Subcutaneous abdominal adipose tissue (tissue), 5 donors: ENCODE measurements around the gene PAX3.
A peak's percentile ranks its signal among the peaks of the same experiment; 100 is the strongest.

Source experiments
- H3K27ac ChIP-seq: one replicate; pipeline ENCODE4 v1.7.0; 2013; ENCODE audit warnings: low read depth, mild to moderate bottlenecking, inconsistent platforms, low read length, moderate library complexity
- H3K27me3 ChIP-seq, 5 donors: one replicate each; pipeline ENCODE4 v1.7.0; 2013; ENCODE audit warnings: low read length in 5 of 5, inconsistent platforms in 1 of 5; ENCODE audit not compliant: control insufficient read depth in 5 of 5, insufficient read depth in 4 of 5
- H3K36me3 ChIP-seq, 5 donors: one replicate each; pipeline ENCODE4 v1.7.0; 2013; ENCODE audit warnings: low read length in 5 of 5; ENCODE audit not compliant: control insufficient read depth in 5 of 5, insufficient read depth in 5 of 5
- H3K4me1 ChIP-seq, 5 donors: one replicate each; pipeline ENCODE4 v1.7.0; 2013; ENCODE audit warnings: low read length in 5 of 5, mild to moderate bottlenecking in 3 of 5, moderate library complexity in 1 of 5; ENCODE audit not compliant: control insufficient read depth in 5 of 5, insufficient read depth in 5 of 5
- H3K4me3 ChIP-seq, 5 donors: one replicate each; pipeline ENCODE4 v1.7.0; 2013; ENCODE audit warnings: low read length in 5 of 5, low read depth in 1 of 5
- H3K9ac ChIP-seq, 5 donors: one replicate each; pipeline ENCODE4 v1.7.0; 2013; ENCODE audit warnings: low read length in 5 of 5, mild to moderate bottlenecking in 4 of 5, moderate library complexity in 3 of 5
- H3K9me3 ChIP-seq, 5 donors: one replicate each; pipeline ENCODE4 v1.7.0; 2013; ENCODE audit warnings: low read length in 5 of 5; ENCODE audit not compliant: control insufficient read depth in 5 of 5
- donor health status: healthy.
- donor health status: healthy.
- donor health status: healthy.
- donor health status: healthy.
- donor health status: healthy.

PAX3 gene

DNA sequence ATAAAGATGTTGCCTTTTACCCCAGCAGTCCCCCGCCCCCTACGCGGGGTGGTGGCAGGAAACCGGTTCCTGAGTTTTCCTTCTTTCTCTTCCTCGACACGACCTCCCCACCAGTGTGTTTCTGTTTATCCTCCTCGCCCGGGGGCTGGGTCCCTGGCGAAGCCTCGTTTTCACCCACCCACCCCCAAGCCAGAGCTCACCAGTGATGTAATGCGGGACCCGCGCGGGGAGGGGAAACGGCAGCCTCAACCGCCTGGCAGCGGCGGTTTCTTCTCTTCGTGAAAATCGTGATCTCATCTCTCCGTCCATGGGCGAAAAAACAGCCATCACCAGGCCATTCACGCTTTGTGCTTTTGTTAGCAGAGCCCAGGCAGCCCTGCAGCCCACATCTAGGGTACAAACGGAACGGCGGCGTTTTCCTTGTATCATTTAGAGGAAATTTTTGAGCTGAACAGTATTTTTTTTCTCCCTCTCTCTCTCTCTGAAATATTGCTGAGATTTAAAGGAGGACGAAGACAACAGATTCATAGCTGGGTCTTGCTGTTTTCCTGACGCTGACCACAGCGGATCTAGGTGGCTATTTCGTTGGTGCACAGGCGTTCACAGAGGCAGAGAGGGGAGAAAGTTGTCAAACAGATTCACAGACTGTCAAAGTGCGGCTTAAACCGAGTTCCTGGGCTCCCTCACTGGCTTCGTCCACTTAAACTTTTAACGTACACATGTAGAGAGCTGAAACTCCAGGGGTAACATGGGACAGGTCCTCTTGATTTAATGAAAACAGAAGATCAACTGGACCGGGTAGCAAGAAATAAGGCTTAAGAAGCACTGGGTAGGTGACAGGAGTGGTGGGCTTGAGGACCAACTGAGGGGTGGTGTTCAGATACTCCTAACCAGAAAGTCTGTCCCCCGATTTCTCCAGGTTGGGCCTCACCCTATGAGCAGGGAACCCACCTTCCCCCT is 21.9 kb upstream of the PAX3 start:
- H3K27me3 ChIP-seq = peaks cover 11 to 35% (median 19%) of the 10 kb centered on the region in 5 donors

GRCh38 chr2:222319586-222320435 is 21.0 kb upstream of the PAX3 start:
- Histone ChIP-seq H3K27ac (no peak overlapping the region), H3K9me3 (no peaks in the 10 kb centered on the region), H3K9ac (no peak overlapping the region), H3K4me1 (peaks cover 0 to 25% (median 19%) of the 10 kb centered on the region in 5 donors), H3K36me3 (no peaks in the 10 kb centered on the region), H3K4me3 (peak overlapping the region; percentile 24 to 63 (median 39)), H3K27me3 (peaks cover 15 to 44% (median 26%) of the 10 kb centered on the region in 5 donors)

More for the DNA sequence above, 21.9 kb upstream of the PAX3 start:
- no peaks in the 10 kb centered on the region for H3K9me3 ChIP-seq
- no peak overlapping the region for H3K27ac ChIP-seq
- no peaks in the 10 kb centered on the region for H3K36me3 ChIP-seq
- peak overlapping the region in 4 of 5 donors; percentile 16 to 63 (median 28) for H3K4me3 ChIP-seq
- H3K4me1 ChIP-seq = peaks cover 0 to 25% (median 19%) of the 10 kb centered on the region in 5 donors
- no peak overlapping the region for H3K9ac ChIP-seq

GRCh38 chr2:222318712-222319585 is 20.2 kb upstream of the PAX3 start:
- Histone ChIP-seq H3K27ac (no peak overlapping the region), H3K4me3 (peak overlapping the region in 4 of 5 donors; percentile 45 to 76 (median 64)), H3K9me3 (no peaks in the 10 kb centered on the region), H3K9ac (no peak overlapping the region), H3K27me3 (peaks cover 14 to 47% (median 31%) of the 10 kb centered on the region in 5 donors), H3K36me3 (no peaks in the 10 kb centered on the region), H3K4me1 (peaks cover 0 to 25% (median 19%) of the 10 kb centered on the region in 5 donors)

GRCh38 chr2:222318026-222318711 is 19.4 kb upstream of the PAX3 start:
- Histone ChIP-seq H3K4me1 (peaks cover 0 to 25% (median 19%) of the 10 kb centered on the region in 5 donors), H3K9ac (no peak overlapping the region), H3K4me3 (peak overlapping the region; percentile 45 to 76 (median 63)), H3K9me3 (no peaks in the 10 kb centered on the region), H3K27me3 (peaks cover 11 to 49% (median 36%) of the 10 kb centered on the region in 5 donors), H3K27ac (no peak overlapping the region), H3K36me3 (no peaks in the 10 kb centered on the region)

DNA sequence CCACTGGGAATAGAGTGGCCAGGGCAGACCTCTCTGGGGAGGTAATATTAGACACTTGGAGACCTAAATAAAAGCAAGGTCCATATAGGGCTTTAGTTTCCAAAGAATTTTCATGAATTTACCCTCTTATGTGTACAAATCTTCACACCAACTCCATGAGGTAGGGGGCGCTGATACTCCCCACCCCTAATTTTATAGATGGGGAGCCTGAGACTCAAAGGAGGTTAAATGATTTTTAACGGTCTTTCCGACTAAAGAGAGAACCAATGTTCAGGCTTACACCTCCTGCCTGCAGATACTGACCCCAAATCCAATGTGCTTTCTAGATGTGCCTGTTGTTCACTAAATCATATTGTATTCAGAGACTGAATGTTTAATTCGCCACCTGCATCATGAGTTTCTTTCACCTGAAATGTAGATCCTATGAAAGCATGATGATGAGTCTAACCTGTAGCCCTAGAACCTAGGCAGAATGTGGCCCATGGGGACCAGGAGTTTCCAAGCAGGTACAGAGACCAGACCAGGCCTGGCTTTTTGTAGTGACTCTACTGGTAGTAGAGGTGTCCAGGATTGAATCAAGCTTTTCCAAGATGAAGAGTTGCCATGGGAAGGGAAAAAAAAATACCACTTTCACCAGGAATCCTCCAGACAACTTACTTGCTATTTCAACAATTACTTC is 16.8 kb upstream of the PAX3 start:
- no peaks in the 10 kb centered on the region for H3K36me3 ChIP-seq
- no peak overlapping the region for H3K27ac ChIP-seq
- no peak overlapping the region for H3K4me3 ChIP-seq
- no peaks in the 10 kb centered on the region for H3K9me3 ChIP-seq
- H3K4me1 ChIP-seq = peaks cover 0 to 30% (median 21%) of the 10 kb centered on the region in 5 donors
- H3K27me3 ChIP-seq = peaks cover 29 to 64% (median 47%) of the 10 kb centered on the region in 5 donors
- H3K9ac ChIP-seq = no peak overlapping the region

DNA sequence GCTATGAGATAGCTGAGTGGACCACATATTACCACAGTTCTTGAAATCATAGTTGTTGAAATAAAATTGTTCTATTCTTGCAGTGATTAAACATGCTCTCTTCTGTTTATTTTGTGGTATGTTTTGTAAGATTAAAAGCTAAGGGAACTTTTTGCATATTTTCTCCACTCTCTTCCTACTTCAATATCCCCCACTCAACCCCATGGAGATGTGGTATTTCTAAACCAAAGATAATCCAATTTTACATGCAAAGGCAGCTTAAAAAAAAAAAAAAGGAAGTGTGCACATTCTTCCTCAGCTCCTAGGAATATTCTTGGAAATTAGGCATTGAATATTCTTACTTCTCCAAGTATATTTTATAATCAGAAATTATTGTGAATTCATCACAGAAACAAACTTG is 15.0 kb upstream of the PAX3 start:
- Histone ChIP-seq H3K27me3 (peaks cover 44 to 82% (median 59%) of the 10 kb centered on the region in 5 donors), H3K9ac (no peak overlapping the region), H3K27ac (no peak overlapping the region), H3K9me3 (no peaks in the 10 kb centered on the region), H3K4me1 (peaks cover 0 to 18% (median 12%) of the 10 kb centered on the region in 5 donors), H3K36me3 (no peaks in the 10 kb centered on the region), H3K4me3 (no peak overlapping the region)

GRCh38 chr2:222311978-222312738 is 13.4 kb upstream of the PAX3 start:
- Histone ChIP-seq H3K9me3 (peaks cover 0 to 5% (median 0%) of the 10 kb centered on the region in 5 donors), H3K9ac (no peak overlapping the region), H3K27me3 (peaks cover 53 to 92% (median 67%) of the 10 kb centered on the region in 5 donors), H3K4me1 (peaks cover 0 to 11% (median 6%) of the 10 kb centered on the region in 5 donors), H3K4me3 (no peak overlapping the region), H3K36me3 (no peaks in the 10 kb centered on the region), H3K27ac (no peak overlapping the region)

DNA sequence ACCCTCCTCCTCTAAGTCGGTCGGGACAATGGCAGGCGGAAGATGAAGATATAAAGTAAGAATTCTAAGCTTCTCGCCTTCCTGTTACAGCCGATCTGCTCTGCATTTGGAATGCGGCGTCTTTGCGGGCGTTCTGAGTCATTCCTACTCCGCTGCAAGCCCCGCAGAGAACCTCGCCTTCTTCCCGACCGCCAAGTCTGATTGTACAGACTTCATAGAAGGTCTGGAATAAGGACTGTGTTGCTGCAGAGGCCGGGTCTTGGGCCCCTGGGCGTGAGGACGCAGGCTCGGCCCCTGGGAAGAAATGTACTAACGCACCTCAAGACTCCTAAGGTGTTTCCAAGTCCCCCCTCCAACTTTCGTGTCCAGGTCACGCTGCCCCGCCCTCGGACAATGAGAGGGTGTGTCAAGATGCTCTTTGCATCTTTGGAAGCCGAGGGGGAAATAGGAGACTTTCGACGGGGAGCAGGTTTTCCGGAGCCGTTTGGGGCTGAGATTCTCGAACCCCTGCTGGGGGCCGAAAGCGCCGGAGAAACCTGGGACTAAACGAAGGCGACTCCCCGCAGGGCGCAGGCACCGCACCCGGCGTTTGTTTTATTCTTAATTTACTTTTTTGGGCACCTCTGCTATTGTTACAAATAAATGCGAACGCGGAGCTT is 12.7 kb upstream of the PAX3 start:
- Histone ChIP-seq H3K9ac (no peak overlapping the region), H3K9me3 (peaks cover 0 to 5% (median 0%) of the 10 kb centered on the region in 5 donors), H3K27ac (no peak overlapping the region), H3K4me3 (no peak overlapping the region), H3K36me3 (no peaks in the 10 kb centered on the region), H3K4me1 (peaks cover 0 to 18% (median 13%) of the 10 kb centered on the region in 5 donors), H3K27me3 (peaks cover 60 to 95% (median 74%) of the 10 kb centered on the region in 5 donors)
